Testis (tissue), 2 donors: ENCODE data around the gene ADSS2.

ENCODE experiments used
- POLR2A ChIP-seq: fragments of 450-650 bp; IDR thresholded peaks from one replicate; pipeline ENCODE4 v1.6.1; 2017; ENCODE audit warnings: antibody characterized with exemption, mild to moderate bottlenecking, moderate library complexity
- TF ChIP-seq, protein P1 (sequence below), 3 experiments: fragments of 450-650 bp in 2 of 3; fragments of 200-600 bp in 1 of 3; sonication (generic) in 1 of 3; IDR thresholded peaks; one replicate each; pipeline ENCODE4 v1.5.1; 2016 to 2019; ENCODE audit warnings: antibody characterized with exemption in 3 of 3, mild to moderate bottlenecking in 2 of 3, moderate library complexity in 1 of 3

DNA sequence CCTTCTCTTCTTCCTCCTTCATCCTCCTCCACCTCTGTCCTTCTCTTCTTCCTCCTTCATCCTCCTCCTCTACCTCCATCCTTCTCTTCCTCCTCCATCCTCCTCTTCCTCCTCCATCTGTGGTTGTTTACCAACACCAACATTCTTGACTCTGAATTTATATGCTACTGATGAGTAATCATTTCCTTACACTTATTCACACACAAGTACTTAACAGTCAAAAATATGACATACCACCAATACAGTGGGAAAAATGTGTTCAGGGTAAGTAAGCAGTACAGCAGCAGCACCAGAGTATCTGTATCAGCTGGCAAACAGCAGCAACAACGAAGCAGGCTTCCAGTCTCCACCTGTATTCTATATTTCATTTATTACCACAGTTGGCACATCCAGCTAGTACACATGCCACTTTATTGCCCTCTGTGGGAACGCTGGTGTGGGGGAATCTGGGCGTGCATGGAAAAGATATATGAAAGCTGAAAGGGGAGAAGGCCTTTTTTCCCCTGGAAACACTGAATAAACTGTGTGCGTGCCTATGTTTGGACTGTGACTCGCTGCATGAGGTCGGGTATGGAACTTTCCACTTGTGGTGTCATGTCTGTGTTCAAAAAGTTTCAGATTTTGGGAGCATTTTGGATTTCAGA lies 16.0 kb downstream of the ADSS2 start:
- TF ChIP-seq, protein P1, sequence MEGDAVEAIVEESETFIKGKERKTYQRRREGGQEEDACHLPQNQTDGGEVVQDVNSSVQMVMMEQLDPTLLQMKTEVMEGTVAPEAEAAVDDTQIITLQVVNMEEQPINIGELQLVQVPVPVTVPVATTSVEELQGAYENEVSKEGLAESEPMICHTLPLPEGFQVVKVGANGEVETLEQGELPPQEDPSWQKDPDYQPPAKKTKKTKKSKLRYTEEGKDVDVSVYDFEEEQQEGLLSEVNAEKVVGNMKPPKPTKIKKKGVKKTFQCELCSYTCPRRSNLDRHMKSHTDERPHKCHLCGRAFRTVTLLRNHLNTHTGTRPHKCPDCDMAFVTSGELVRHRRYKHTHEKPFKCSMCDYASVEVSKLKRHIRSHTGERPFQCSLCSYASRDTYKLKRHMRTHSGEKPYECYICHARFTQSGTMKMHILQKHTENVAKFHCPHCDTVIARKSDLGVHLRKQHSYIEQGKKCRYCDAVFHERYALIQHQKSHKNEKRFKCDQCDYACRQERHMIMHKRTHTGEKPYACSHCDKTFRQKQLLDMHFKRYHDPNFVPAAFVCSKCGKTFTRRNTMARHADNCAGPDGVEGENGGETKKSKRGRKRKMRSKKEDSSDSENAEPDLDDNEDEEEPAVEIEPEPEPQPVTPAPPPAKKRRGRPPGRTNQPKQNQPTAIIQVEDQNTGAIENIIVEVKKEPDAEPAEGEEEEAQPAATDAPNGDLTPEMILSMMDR (IDR thresholded peaks at IDR 0.05), result no peak
- TF ChIP-seq POLR2A, result no peak
